ENCODE results near the gene ALDH1A2.
"Not testable (repeated sequence)": the region's sequence is repeated elsewhere in the genome, so short reads cannot be mapped to it uniquely, and the experiment has no call there.

ALDH1A2 gene

GRCh38 chr15:58066042-58066867 is 744 bp upstream of the ALDH1A2 start:
- DNase-seq (ENCODE audit: low read depth, low spot score) = no peak

DNA sequence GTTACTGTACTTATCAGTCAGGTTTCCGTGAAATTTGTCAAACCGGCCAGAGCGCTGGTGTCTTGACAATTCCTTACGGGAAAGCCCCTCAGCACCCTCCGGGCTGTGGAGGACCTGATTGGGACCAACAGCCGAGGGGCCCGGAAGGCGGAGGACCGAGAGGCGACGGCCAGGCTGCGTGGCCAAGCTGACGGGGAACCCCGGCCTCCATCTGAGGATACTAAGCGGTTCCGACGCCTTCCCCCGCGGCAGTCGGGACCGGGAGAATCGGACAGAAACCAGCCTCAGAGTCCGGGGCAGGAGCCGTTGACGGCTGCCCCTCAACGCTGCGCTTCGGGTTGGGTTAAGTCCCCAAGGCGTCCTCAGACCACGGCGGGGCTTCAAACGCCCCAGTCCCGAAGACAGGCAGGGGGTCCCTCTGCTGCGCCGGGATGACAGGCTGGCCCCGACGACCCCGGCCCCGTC is 499 bp downstream of the ALDH1A2 start:
- no peak for DNase-seq (ENCODE audit: low read depth, low spot score)

DNA sequence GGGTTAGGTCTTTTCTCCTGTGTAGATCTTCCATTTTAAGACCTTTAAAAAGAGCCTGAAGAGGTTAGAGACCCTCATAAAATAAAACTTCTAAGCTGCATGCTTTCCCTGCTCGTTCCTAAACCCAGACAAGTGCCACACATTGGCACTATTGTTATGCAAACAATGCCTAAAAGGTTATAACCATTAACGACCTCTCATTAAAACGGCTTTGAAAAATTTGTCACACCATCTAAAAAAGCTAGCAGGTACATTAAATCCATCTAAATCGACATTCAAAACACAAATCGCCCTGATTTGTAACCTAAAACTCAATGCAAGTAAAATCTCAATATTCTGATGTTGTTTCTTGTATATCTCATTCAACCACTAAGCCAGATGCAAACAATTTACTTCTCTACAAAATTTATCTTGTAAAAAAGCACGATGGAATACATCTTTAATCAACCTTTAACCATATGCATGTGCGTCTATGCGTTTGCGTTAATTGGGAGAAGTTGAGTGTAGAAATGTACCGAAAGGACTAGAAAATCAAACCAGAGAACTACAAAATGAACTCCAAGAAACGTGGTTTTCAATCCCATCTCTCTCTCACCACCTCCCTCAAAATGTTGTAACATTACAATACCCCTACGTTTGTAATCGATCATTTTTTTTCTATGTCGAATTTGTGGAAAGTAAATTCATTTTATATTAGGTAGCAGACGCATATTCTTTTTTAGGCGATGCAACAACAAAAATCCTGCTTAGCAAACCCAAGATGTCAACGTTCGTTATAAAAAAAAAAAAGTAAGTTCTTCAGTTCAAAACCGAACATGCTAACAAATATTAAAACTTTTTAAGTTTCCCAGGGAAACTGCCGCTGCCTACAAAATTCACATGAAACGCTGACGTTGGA is 1.2 kb downstream of the ALDH1A2 start:
- DNase-seq (ENCODE audit: low read depth, low spot score) = no peak

- no peak for DNase-seq (ENCODE audit: low read depth, low spot score)
These were observed 1.9 kb downstream of the ALDH1A2 start for GRCh38 chr15:58063614-58064013.

- no peak for DNase-seq (ENCODE audit: low read depth, low spot score)
These were observed 2.5 kb downstream of the ALDH1A2 start for GRCh38 chr15:58062983-58063382.

GRCh38 chr15:58062175-58062574 is 3.3 kb downstream of the ALDH1A2 start:
- DNase-seq (ENCODE audit: low read depth, low spot score) = no peak

DNA sequence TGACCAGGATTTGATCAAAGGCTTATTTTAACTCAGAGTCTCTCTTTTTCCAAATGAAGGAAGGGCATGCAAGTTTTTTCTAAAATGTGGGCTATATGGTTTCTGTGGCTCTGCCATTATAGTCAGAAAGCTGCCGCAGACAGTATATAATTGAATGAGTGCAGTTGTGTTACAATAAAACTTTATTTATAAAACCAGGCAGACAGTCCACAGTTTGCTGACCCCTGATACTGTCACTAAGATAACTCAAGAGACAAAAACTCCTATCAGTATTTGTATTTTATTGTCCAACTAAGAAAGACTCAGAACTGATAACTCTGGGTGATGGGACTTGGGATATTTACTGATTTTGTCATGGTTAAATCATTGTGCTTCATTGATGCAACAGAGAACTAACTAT is 4.9 kb downstream of the ALDH1A2 start:
- DNase-seq (ENCODE audit: low read depth, low spot score) = no peak

GRCh38 chr15:58058729-58059128 is 6.8 kb downstream of the ALDH1A2 start:
- DNase-seq (ENCODE audit: low read depth, low spot score) = no peak

GRCh38 chr15:58058073-58058472 is 7.4 kb downstream of the ALDH1A2 start:
- no peak for DNase-seq (ENCODE audit: low read depth, low spot score)

GRCh38 chr15:58057559-58057958 is 8.0 kb downstream of the ALDH1A2 start:
- DNase-seq (ENCODE audit: low read depth, low spot score) = no peak

DNA sequence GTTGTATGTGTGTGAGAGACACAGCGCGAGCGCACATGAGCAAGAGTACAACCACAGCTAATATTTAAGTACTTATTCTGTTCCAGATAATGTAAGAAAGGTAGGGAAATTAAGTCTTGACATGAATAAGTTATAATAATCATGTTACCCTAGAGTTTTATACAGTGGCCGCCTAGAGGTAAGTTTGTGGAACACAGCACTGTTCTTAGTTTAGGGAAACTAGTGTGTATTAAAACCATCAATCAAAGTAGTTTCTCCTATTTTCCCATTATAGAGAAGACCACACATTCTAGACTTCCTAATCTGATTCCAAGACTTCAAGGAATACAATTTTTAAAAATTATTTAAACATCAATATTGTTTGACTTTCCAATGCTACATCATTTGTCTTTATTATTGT is 9.5 kb downstream of the ALDH1A2 start:
- DNase-seq (ENCODE audit: low read depth, low spot score) = no peak

DNA sequence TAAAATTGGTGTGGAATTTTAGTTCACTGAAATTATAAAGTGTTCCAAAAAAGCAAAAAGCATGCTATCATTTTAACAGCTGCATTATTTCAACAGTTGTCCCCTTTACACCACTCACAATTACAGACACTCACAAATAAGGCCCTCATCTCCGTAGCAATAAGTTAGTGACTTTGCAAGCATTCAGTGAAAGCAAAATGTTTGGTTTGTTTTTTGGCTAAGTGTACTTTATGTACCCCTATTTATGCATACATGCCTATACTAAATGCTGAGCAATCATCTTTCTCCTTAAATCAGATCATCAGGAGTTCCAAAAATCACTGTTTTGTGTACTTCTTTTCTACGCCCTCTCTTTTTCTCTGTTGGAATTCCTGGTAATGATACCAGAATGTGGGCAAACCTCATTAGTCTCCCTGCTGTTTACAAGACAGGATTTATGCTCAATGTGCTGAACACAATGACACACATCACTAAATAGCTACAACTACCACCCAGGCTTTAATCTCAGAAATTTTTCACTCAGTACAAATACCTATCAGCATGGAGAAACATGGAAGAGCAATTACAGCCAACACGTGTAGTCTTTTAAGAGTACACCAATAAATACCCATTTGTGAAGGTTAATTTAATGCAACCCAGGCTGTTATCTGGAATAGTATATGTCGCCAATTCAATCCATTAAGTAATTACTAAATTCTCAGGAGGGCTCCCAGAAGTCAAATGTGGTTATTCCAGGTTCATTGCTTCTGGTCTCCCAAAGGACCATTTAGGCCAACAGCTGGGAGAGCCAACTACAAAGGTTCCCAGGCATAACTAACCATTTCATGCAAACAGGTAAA is 12.0 kb downstream of the ALDH1A2 start:
- DNase-seq (ENCODE audit: low read depth, low spot score) = no peak

- no peak for DNase-seq (ENCODE audit: low read depth, low spot score)
These were observed 13.2 kb downstream of the ALDH1A2 start for GRCh38 chr15:58052334-58052733.

GRCh38 chr15:58049520-58050227 is 15.8 kb downstream of the ALDH1A2 start:
- no peak for DNase-seq (ENCODE audit: low read depth, low spot score)

DNA sequence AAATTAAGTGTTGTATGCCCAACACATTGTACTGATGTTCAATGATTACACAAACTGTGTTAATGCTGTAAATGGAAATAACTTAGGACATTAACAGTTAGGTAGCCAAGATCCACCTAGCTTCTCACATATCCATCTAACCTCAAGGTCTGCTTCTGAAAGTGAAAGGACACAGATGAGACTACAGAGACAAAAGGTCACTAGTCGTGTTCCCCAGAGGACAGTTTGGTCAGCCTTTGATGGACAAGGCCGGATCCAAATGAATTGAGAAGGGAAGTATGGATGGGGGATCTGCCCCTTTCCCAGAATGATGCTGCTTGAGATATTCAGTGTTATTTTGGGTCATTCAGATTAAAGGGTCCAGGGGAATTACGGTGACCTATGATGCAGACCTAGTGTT is 17.2 kb downstream of the ALDH1A2 start:
- DNase-seq (ENCODE audit: low read depth, low spot score) = no peak

- no peak for DNase-seq (ENCODE audit: low read depth, low spot score)
These were observed 18.4 kb downstream of the ALDH1A2 start for GRCh38 chr15:58047149-58047548.

GRCh38 chr15:58046467-58046866 is 19.0 kb downstream of the ALDH1A2 start:
- DNase-seq (ENCODE audit: low read depth, low spot score) = no peak

GRCh38 chr15:58045376-58045775 is 20.1 kb downstream of the ALDH1A2 start:
- not testable (repeated sequence) for DNase-seq (ENCODE audit: low read depth, low spot score)

DNA sequence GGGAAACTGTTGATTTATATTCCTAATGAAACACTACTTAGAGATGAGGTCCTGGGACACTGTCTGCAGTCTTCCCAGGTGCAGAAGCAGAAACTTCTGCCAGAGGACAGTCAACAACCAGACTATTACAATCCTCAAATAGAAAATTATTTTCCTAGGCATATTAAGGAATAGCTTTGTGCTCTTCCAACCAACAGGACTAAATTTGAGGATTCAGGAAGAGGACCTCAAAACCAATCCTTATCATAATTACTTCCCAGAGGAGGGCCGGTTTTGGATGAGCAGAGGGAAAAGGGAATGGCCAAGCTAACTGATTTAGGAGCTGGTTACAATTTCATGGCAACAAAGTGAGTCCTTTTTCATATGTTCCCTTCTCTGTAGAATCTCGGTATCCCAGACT is 21.0 kb downstream of the ALDH1A2 start:
- no peak for DNase-seq (ENCODE audit: low read depth, low spot score)

GRCh38 chr15:58043192-58043903 is 22.2 kb downstream of the ALDH1A2 start:
- DNase-seq (ENCODE audit: low read depth, low spot score) = no peak
